Kidney (tissue), 14 donors: Measurements from ENCODE around the gene MGME1. TPM values are rescaled to one million over a fixed set of nuclear protein-coding genes. Genes with fewer than 3 reads are reported as not detected.

Experiments used
- DNase-seq, 5 donors: peaks; one replicate each; pipeline ENCODE4 v3.0.0-alpha.2; 2013 to 2020
- FAIRE-seq: peaks from 2 replicates; lab custom pipeline; 2012; peaks lifted over from hg19 to GRCh38; lab: Jason Lieb, UNC
- H3K27ac ChIP-seq, 2 donors: one replicate each; pipeline ENCODE4 v1.7.0; 2013; ENCODE audit warnings: low read depth in 2 of 2, low read length in 2 of 2, inconsistent platforms in 1 of 2
- H3K27me3 ChIP-seq: one replicate; pipeline ENCODE4 v1.7.1; 2013; ENCODE audit warnings: low read length, inconsistent platforms; ENCODE audit not compliant: control insufficient read depth, insufficient read depth
- H3K36me3 ChIP-seq, 3 donors: one replicate each; pipeline versions ENCODE4 v1.7.0 to v1.7.1; 2013; ENCODE audit warnings: low read length in 3 of 3, control low read depth in 1 of 3, inconsistent platforms in 1 of 3; ENCODE audit not compliant: insufficient read depth in 3 of 3, control insufficient read depth in 2 of 3
- H3K4me1 ChIP-seq, 3 donors: one replicate each; pipeline versions ENCODE4 v1.7.0 to v1.7.1; 2013; ENCODE audit warnings: low read length in 3 of 3, inconsistent platforms in 1 of 3, low read depth in 1 of 3; ENCODE audit not compliant: control insufficient read depth in 2 of 3, insufficient read depth in 2 of 3
- H3K4me3 ChIP-seq, 3 donors: one replicate each; pipeline versions ENCODE4 v1.7.0 to v1.8.1; 2013; ENCODE audit warnings: low read length in 3 of 3, control low read depth in 1 of 3, inconsistent platforms in 1 of 3
- H3K9ac ChIP-seq, 3 donors: one replicate each; pipeline versions ENCODE4 v1.7.0 to v1.7.1; 2013; ENCODE audit warnings: low read length in 3 of 3, control low read depth in 1 of 3, inconsistent platforms in 1 of 3
- H3K9me3 ChIP-seq, 3 donors: one replicate each; pipeline versions ENCODE4 v1.7.0 to v1.7.1; 2013; ENCODE audit warnings: low read length in 3 of 3, control low read depth in 1 of 3, inconsistent platforms in 1 of 3; ENCODE audit not compliant: control insufficient read depth in 2 of 3, insufficient read depth in 1 of 3
- intact Hi-C: fragments of 100-400 bp; cut with DNase I; formaldehyde crosslinking; loops from one replicate; pipeline ENCODE4 v1.11.1; 2022
- polyA plus RNA-seq: library from polyadenylated mRNA; stranded (reverse); fragments of 350-450 nt; fragmentation: Illumina TruSeq; extraction: RNeasy Lipid Tissue Mini Kit (QIAGEN cat#74804); gene quantifications from one replicate; pipeline ENCODE4 v1.2.3, GENCODE V29; 2014; ENCODE audit warnings: low read depth, low replicate concordance; ENCODE audit not compliant: insufficient read depth
- total RNA-seq: library from RNA; stranded (reverse); fragmentation: NEBNext Ultra II Directional; extraction: Animal tissue kit (Norgen Biotek cat#: 25700); gene quantifications from one replicate; pipeline ENCODE4 v1.2.1, GENCODE V29; 2021
- TF ChIP-seq, protein P1 (sequence below): IDR thresholded peaks from 3 replicates; pipeline ENCODE4 v1.5.1; 2012; ENCODE audit warnings: mild to moderate bottlenecking, moderate library complexity, borderline replicate concordance; ENCODE audit not compliant: insufficient read depth; ENCODE audit errors: extremely low read depth
- donor health status: control.
- donor health status: control.
- donor health status: control.
- donor health status: control.
- donor health status: control.
- donor health status: DM: yes; HTN: yes; CAD: no.
- donor health status: Normal renal cell carcinoma (clear cell type).

The MGME1 gene
- total and polyA plus RNA-seq, 2 donors from 2014 or later, result 15.5 to 16.7 TPM

DNA sequence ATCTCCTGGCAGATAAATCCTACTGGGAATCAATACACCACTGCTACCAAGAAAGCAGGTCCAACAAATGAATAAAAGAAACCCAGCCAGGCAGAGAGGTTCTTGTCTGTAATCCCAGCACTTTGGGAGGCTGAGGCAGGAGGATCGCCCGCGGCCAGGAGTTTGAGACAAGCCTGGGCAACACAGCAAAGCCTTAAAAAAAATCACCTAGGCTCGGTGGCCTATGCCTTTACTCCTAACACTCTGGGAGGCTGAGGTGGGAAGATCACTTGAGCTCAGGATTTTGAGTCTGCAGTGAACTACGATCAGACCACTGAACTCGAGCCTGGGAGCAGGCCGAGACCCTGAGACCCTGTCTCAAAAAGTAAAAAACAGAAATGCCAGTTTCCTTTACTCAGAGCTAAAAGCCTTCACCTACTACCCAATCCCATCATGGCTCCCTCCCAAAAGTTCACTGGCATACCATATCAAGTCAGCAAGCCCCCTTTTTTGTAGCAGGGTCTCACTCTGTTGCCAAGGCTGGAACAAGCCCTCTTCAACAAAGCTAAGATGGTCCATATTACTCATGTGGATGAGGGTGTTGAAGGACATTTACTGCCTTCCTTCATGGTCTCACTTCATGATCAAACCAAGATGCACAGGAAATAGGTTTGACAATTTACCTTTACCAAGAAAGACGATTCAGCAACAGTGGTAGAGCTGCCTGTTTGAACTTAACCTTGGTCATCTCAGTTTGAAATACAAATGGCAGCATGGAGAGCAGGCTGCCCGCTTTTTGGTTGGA is 5.5 kb upstream of the MGME1 start:
- intact Hi-C loops, result no loop called here
- H3K36me3 ChIP-seq, result no peaks in the 10 kb centered on the region
- no peaks in the 10 kb centered on the region for H3K9me3 ChIP-seq
- no peak for DNase-seq
- H3K9ac ChIP-seq, result no peak overlapping the region
- H3K4me1 ChIP-seq, result peaks cover 9 to 52% (median 42%) of the 10 kb centered on the region in 3 donors
- H3K27me3 ChIP-seq, result no peaks in the 10 kb centered on the region
- TF ChIP-seq, protein P1, sequence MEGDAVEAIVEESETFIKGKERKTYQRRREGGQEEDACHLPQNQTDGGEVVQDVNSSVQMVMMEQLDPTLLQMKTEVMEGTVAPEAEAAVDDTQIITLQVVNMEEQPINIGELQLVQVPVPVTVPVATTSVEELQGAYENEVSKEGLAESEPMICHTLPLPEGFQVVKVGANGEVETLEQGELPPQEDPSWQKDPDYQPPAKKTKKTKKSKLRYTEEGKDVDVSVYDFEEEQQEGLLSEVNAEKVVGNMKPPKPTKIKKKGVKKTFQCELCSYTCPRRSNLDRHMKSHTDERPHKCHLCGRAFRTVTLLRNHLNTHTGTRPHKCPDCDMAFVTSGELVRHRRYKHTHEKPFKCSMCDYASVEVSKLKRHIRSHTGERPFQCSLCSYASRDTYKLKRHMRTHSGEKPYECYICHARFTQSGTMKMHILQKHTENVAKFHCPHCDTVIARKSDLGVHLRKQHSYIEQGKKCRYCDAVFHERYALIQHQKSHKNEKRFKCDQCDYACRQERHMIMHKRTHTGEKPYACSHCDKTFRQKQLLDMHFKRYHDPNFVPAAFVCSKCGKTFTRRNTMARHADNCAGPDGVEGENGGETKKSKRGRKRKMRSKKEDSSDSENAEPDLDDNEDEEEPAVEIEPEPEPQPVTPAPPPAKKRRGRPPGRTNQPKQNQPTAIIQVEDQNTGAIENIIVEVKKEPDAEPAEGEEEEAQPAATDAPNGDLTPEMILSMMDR, result no peak
- no peak for FAIRE-seq
- H3K27ac ChIP-seq, result no peak overlapping the region
- no peak overlapping the region for H3K4me3 ChIP-seq

DNA sequence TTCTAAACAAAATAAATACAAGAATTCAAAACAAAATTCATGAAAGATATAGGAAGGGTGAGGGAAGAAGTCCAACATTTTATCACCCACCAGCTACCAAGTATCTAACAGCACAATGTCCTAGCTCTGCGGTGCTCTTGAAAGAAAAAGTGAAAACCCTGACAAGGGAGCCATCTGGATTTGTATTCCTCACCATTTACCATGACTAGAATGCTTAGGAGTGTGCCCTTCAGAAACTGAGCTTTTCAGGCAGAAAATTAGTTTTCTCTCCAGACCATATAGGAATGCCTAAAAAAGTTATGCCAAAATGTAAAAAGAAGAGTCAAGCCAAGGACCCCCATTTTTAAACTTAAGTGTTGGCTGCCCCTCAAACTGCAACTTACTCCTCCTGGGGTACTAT is 4.7 kb upstream of the MGME1 start:
- Histone ChIP-seq H3K27me3 (no peaks in the 10 kb centered on the region), H3K9ac (peak overlapping the region in 1 of 3 donors; percentile 41), H3K9me3 (no peaks in the 10 kb centered on the region), H3K27ac (peak overlapping the region; percentile 55 to 81), H3K4me1 (peaks cover 3 to 44% (median 34%) of the 10 kb centered on the region in 3 donors), H3K36me3 (no peaks in the 10 kb centered on the region), H3K4me3 (peak overlapping the region in 1 of 3 donors; percentile 74)
- intact Hi-C loops, result no loop called here
- TF ChIP-seq, protein P1, result no peak
- FAIRE-seq (no peak), DNase-seq (no peak)

DNA sequence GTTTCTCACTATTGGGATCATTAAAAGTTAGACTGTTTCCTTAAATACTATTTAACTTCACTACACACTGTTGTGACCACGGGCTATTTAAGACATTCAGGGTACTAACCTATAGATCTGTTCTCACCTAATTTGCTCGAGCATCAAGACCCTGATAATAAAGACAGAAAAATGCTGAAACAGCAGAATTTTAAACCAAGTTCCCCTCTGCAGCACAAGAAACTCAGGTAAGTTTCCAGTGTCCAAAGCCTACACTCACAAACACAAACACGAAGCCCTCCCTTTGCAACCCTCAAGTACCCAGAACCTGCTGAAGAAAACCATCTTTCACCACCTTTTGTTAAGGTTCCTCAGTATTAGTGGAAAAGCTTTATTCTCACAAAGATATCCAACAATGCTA is 4.2 kb upstream of the MGME1 start:
- H3K4me1 ChIP-seq, result peaks cover 0 to 43% (median 30%) of the 10 kb centered on the region in 3 donors
- H3K4me3 ChIP-seq, result peak overlapping the region in 1 of 3 donors; percentile 74
- no peaks in the 10 kb centered on the region for H3K9me3 ChIP-seq
- no peaks in the 10 kb centered on the region for H3K27me3 ChIP-seq
- peak overlapping the region in 2 of 3 donors; percentile 13 to 41 for H3K9ac ChIP-seq
- H3K36me3 ChIP-seq, result no peaks in the 10 kb centered on the region
- DNase-seq (peak in 1 of 5 donors; percentile 17), FAIRE-seq (no peak)
- intact Hi-C loops, result no loop called here
- H3K27ac ChIP-seq, result peak overlapping the region; percentile 55 to 81
- TF ChIP-seq, protein P1, result no peak
